Neural cell (in vitro differentiated cells): ENCODE data around the gene THADA. TPM values are rescaled to one million over a fixed set of nuclear protein-coding genes. Genes with fewer than 3 reads are reported as not detected.

Experiments used
- H2AFZ ChIP-seq: fragments of 200-600, 300-800 bp; sonication (generic), shearing (Covaris generic); 2 replicates; pipeline ENCODE4 v1.6.0; 2014; ENCODE audit warnings: low read depth, mild to moderate bottlenecking, antibody characterized with exemption, low read length, moderate library complexity
- H3F3A ChIP-seq: fragments of 200-600 bp; shearing (Covaris generic); 2 replicates; pipeline ENCODE4 v1.6.1; 2016; ENCODE audit warnings: mild to moderate bottlenecking, moderate library complexity, mixed read lengths, antibody characterized with exemption, low read length; ENCODE audit not compliant: insufficient read depth, poor library complexity, severe bottlenecking
- H3K27ac ChIP-seq: fragments of 200-600, 300-800 bp; sonication (generic), shearing (Covaris generic); 2 replicates; pipeline ENCODE4 v1.5.1; 2014; ENCODE audit warnings: mild to moderate bottlenecking, low read length, moderate library complexity
- H3K27me3 ChIP-seq: fragments of 300-800, 200-600 bp; sonication (generic), shearing (Covaris generic); 2 replicates; pipeline ENCODE4 v1.6.0; 2014; ENCODE audit warnings: mild to moderate bottlenecking, low read depth, low read length, moderate library complexity; ENCODE audit not compliant: insufficient read depth
- H3K36me3 ChIP-seq: fragments of 300-800, 200-600 bp; sonication (generic), shearing (Covaris generic); 2 replicates; pipeline ENCODE4 v1.5.1; 2014; ENCODE audit warnings: mild to moderate bottlenecking, antibody characterized with exemption, low read length, moderate library complexity; ENCODE audit not compliant: insufficient read depth
- H3K4me2 ChIP-seq: fragments of 300-800, 200-600 bp; sonication (generic), shearing (Covaris generic); 2 replicates; pipeline ENCODE4 v1.6.0; 2014; ENCODE audit warnings: mild to moderate bottlenecking, low read length
- H3K4me3 ChIP-seq: fragments of 300-800, 200-600 bp; sonication (generic), shearing (Covaris generic); 2 replicates; pipeline ENCODE4 v1.5.1; 2014; ENCODE audit warnings: mild to moderate bottlenecking, low read length, moderate library complexity
- H3K79me2 ChIP-seq: fragments of 200-600 bp; shearing (Covaris generic); replicated peaks from 2 replicates; pipeline ENCODE4 v1.6.0; 2014; ENCODE audit warnings: mild to moderate bottlenecking, low read length, moderate library complexity; ENCODE audit not compliant: insufficient read depth
- H3K9ac ChIP-seq: fragments of 300-800, 200-600 bp; sonication (generic), shearing (Covaris generic); 2 replicates; pipeline ENCODE4 v1.6.1; 2016; ENCODE audit warnings: mild to moderate bottlenecking, low read length, mixed read lengths
- H3K9me2 ChIP-seq: fragments of 200-600 bp; shearing (Covaris generic); 2 replicates; pipeline ENCODE4 v1.6.1; 2016; ENCODE audit warnings: mild to moderate bottlenecking, low read length, mixed read lengths; ENCODE audit not compliant: insufficient read depth
- H3K9me3 ChIP-seq: fragments of 200-600, 300-800 bp; sonication (generic), shearing (Covaris generic); 2 replicates; pipeline ENCODE4 v1.6.1; 2016; ENCODE audit warnings: mild to moderate bottlenecking, mixed run types, low read length, moderate library complexity, mixed read lengths
- H4K20me1 ChIP-seq: fragments of 200-600 bp; shearing (Covaris generic); 2 replicates; pipeline ENCODE4 v1.6.1; 2016; ENCODE audit warnings: mild to moderate bottlenecking, mixed run types; ENCODE audit not compliant: insufficient read depth
- EP300 ChIP-seq: fragments of 450-650 bp; conservative IDR thresholded peaks from 2 replicates; pipeline ENCODE4 v1.6.1; 2014; ENCODE audit warnings: antibody characterized with exemption, mild to moderate bottlenecking, moderate library complexity; ENCODE audit not compliant: poor library complexity, severe bottlenecking
- EZH2 ChIP-seq: fragments of 200-600, 300-800 bp; shearing (Covaris generic), sonication (generic); IDR thresholded peaks from 2 replicates; pipeline ENCODE4 v1.6.1; 2014; ENCODE audit warnings: antibody characterized with exemption, low read length, borderline replicate concordance, mild to moderate bottlenecking; ENCODE audit not compliant: insufficient read depth, poor library complexity, severe bottlenecking
- MXI1 ChIP-seq: fragments of 450-650 bp; conservative IDR thresholded peaks from 2 replicates; pipeline ENCODE4 v1.6.1; 2014; ENCODE audit warnings: antibody characterized with exemption, mild to moderate bottlenecking; ENCODE audit not compliant: poor library complexity, severe bottlenecking
- POLR2AphosphoS5 ChIP-seq: IDR thresholded peaks from 2 replicates; pipeline ENCODE4 v1.6.1; 2012
- RAD21 ChIP-seq: fragments of 450-650 bp; conservative IDR thresholded peaks from 2 replicates; pipeline ENCODE4 v1.6.1; 2014; ENCODE audit warnings: antibody characterized with exemption, mild to moderate bottlenecking, moderate library complexity
- SMC3 ChIP-seq: fragments of 450-650 bp; conservative IDR thresholded peaks from 2 replicates; pipeline ENCODE4 v1.6.1; 2014; ENCODE audit warnings: antibody characterized with exemption, mild to moderate bottlenecking, moderate library complexity; ENCODE audit not compliant: poor library complexity
- TAF1 ChIP-seq: IDR thresholded peaks from 2 replicates; pipeline ENCODE4 v1.6.1; 2012; ENCODE audit warnings: low read depth
- polyA plus RNA-seq: library from polyadenylated mRNA; depleted of rRNA; stranded (reverse); fragments of >200 nt; gene quantifications from 2 replicates; pipeline ENCODE4 v1.2.3, GENCODE V29; 2014
- TF ChIP-seq, protein P1 (sequence below): IDR thresholded peaks from 2 replicates; pipeline ENCODE4 v1.6.1; 2012; ENCODE audit warnings: borderline replicate concordance
- TF ChIP-seq, protein P2 (sequence below): fragments of 450-650 bp; IDR thresholded peaks from 2 replicates; pipeline ENCODE4 v1.5.1; 2014; ENCODE audit warnings: antibody characterized with exemption, mild to moderate bottlenecking, moderate library complexity; ENCODE audit not compliant: poor library complexity, severe bottlenecking

Gene THADA
- polyA plus RNA-seq, 1 donor from 2014 or later, result 8.5 TPM

DNA sequence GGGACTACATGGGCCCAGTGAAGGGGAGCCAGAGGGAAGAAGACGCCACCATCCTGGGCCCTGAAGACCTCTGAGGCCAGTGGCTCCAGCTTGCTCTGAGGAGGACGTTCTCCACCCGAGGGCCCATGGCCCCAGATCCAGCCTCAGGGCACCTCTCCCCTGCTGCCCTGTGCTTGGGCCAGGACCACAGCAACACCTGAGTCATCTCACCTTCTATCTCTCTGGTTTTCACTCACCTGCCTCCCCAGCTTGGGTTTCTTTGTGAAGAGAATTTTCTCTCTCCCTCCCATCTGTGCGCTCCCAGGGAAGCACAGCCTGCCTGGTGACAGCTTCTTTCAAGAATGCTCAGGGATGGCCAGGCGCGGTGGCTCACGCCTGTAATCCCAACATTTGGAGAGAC, 389.2 kb downstream of the THADA start:
- H2AFZ ChIP-seq, result no peak overlapping the region
- no peaks in the 10 kb centered on the region for H3F3A ChIP-seq
- H3K9ac ChIP-seq, result no peak overlapping the region
- H4K20me1 ChIP-seq, result no peaks in the 10 kb centered on the region
- H3K27ac ChIP-seq, result no peak overlapping the region
- H3K27me3 ChIP-seq, result no peaks in the 10 kb centered on the region
- no peaks in the 10 kb centered on the region for H3K36me3 ChIP-seq
- no peak overlapping the region for H3K4me2 ChIP-seq
- no peak overlapping the region for H3K4me3 ChIP-seq
- TF ChIP-seq RAD21 (no peak), SMC3 (no peak)
- TF ChIP-seq, protein P1, sequence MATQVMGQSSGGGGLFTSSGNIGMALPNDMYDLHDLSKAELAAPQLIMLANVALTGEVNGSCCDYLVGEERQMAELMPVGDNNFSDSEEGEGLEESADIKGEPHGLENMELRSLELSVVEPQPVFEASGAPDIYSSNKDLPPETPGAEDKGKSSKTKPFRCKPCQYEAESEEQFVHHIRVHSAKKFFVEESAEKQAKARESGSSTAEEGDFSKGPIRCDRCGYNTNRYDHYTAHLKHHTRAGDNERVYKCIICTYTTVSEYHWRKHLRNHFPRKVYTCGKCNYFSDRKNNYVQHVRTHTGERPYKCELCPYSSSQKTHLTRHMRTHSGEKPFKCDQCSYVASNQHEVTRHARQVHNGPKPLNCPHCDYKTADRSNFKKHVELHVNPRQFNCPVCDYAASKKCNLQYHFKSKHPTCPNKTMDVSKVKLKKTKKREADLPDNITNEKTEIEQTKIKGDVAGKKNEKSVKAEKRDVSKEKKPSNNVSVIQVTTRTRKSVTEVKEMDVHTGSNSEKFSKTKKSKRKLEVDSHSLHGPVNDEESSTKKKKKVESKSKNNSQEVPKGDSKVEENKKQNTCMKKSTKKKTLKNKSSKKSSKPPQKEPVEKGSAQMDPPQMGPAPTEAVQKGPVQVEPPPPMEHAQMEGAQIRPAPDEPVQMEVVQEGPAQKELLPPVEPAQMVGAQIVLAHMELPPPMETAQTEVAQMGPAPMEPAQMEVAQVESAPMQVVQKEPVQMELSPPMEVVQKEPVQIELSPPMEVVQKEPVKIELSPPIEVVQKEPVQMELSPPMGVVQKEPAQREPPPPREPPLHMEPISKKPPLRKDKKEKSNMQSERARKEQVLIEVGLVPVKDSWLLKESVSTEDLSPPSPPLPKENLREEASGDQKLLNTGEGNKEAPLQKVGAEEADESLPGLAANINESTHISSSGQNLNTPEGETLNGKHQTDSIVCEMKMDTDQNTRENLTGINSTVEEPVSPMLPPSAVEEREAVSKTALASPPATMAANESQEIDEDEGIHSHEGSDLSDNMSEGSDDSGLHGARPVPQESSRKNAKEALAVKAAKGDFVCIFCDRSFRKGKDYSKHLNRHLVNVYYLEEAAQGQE, result no peak
- H3K9me3 ChIP-seq, result no peaks in the 10 kb centered on the region
- H3K79me2 ChIP-seq, result no peaks in the 10 kb centered on the region
- no peaks in the 10 kb centered on the region for H3K9me2 ChIP-seq

GRCh38 chr2:43203373-43203772, 392.5 kb downstream of the THADA start:
- Histone ChIP-seq H4K20me1 (no peaks in the 10 kb centered on the region), H3K27ac (no peak overlapping the region), H3K79me2 (no peaks in the 10 kb centered on the region), H3K27me3 (no peaks in the 10 kb centered on the region), H2AFZ (no peak overlapping the region), H3K36me3 (no peaks in the 10 kb centered on the region), H3K9me2 (no peaks in the 10 kb centered on the region), H3K4me2 (no peak overlapping the region), H3K4me3 (no peak overlapping the region), H3K9ac (no peak overlapping the region), H3F3A (no peaks in the 10 kb centered on the region), H3K9me3 (no peaks in the 10 kb centered on the region)
- TF ChIP-seq POLR2AphosphoS5, result no peak
- TF ChIP-seq, protein P1, result no peak
- no peak for TF ChIP-seq MXI1
- no peak for TF ChIP-seq TAF1
- no peak for TF ChIP-seq SMC3
- no peak for TF ChIP-seq EZH2
- TF ChIP-seq RAD21, result no peak
- TF ChIP-seq EP300, result no peak
- TF ChIP-seq, protein P2, sequence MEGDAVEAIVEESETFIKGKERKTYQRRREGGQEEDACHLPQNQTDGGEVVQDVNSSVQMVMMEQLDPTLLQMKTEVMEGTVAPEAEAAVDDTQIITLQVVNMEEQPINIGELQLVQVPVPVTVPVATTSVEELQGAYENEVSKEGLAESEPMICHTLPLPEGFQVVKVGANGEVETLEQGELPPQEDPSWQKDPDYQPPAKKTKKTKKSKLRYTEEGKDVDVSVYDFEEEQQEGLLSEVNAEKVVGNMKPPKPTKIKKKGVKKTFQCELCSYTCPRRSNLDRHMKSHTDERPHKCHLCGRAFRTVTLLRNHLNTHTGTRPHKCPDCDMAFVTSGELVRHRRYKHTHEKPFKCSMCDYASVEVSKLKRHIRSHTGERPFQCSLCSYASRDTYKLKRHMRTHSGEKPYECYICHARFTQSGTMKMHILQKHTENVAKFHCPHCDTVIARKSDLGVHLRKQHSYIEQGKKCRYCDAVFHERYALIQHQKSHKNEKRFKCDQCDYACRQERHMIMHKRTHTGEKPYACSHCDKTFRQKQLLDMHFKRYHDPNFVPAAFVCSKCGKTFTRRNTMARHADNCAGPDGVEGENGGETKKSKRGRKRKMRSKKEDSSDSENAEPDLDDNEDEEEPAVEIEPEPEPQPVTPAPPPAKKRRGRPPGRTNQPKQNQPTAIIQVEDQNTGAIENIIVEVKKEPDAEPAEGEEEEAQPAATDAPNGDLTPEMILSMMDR, result no peak
